Kidney (tissue), 14 donors: ENCODE measurements around the gene PIK3R2. TPM values are rescaled to one million over a fixed set of nuclear protein-coding genes. Genes with fewer than 3 reads are reported as not detected.

Experiments used
- DNase-seq, 5 donors: peaks; one replicate each; pipeline ENCODE4 v3.0.0-alpha.2; 2013 to 2020
- FAIRE-seq: peaks from 2 replicates; lab custom pipeline; 2012; peaks lifted over from hg19 to GRCh38; lab: Jason Lieb, UNC
- H3K27ac ChIP-seq, 2 donors: one replicate each; pipeline ENCODE4 v1.7.0; 2013; ENCODE audit warnings: low read depth in 2 of 2, low read length in 2 of 2, inconsistent platforms in 1 of 2
- H3K27me3 ChIP-seq: one replicate; pipeline ENCODE4 v1.7.1; 2013; ENCODE audit warnings: low read length, inconsistent platforms; ENCODE audit not compliant: control insufficient read depth, insufficient read depth
- H3K36me3 ChIP-seq, 3 donors: one replicate each; pipeline versions ENCODE4 v1.7.0 to v1.7.1; 2013; ENCODE audit warnings: low read length in 3 of 3, control low read depth in 1 of 3, inconsistent platforms in 1 of 3; ENCODE audit not compliant: insufficient read depth in 3 of 3, control insufficient read depth in 2 of 3
- H3K4me1 ChIP-seq, 3 donors: one replicate each; pipeline versions ENCODE4 v1.7.0 to v1.7.1; 2013; ENCODE audit warnings: low read length in 3 of 3, inconsistent platforms in 1 of 3, low read depth in 1 of 3; ENCODE audit not compliant: control insufficient read depth in 2 of 3, insufficient read depth in 2 of 3
- H3K4me3 ChIP-seq, 3 donors: one replicate each; pipeline versions ENCODE4 v1.7.0 to v1.8.1; 2013; ENCODE audit warnings: low read length in 3 of 3, control low read depth in 1 of 3, inconsistent platforms in 1 of 3
- H3K9ac ChIP-seq, 3 donors: one replicate each; pipeline versions ENCODE4 v1.7.0 to v1.7.1; 2013; ENCODE audit warnings: low read length in 3 of 3, control low read depth in 1 of 3, inconsistent platforms in 1 of 3
- H3K9me3 ChIP-seq, 3 donors: one replicate each; pipeline versions ENCODE4 v1.7.0 to v1.7.1; 2013; ENCODE audit warnings: low read length in 3 of 3, control low read depth in 1 of 3, inconsistent platforms in 1 of 3; ENCODE audit not compliant: control insufficient read depth in 2 of 3, insufficient read depth in 1 of 3
- intact Hi-C: fragments of 100-400 bp; cut with DNase I; formaldehyde crosslinking; loops from one replicate; pipeline ENCODE4 v1.11.1; 2022
- polyA plus RNA-seq: library from polyadenylated mRNA; stranded (reverse); fragments of 350-450 nt; fragmentation: Illumina TruSeq; extraction: RNeasy Lipid Tissue Mini Kit (QIAGEN cat#74804); gene quantifications from one replicate; pipeline ENCODE4 v1.2.3, GENCODE V29; 2014; ENCODE audit warnings: low read depth, low replicate concordance; ENCODE audit not compliant: insufficient read depth
- total RNA-seq: library from RNA; stranded (reverse); fragmentation: NEBNext Ultra II Directional; extraction: Animal tissue kit (Norgen Biotek cat#: 25700); gene quantifications from one replicate; pipeline ENCODE4 v1.2.1, GENCODE V29; 2021
- TF ChIP-seq, protein P1 (sequence below): IDR thresholded peaks from 3 replicates; pipeline ENCODE4 v1.5.1; 2012; ENCODE audit warnings: mild to moderate bottlenecking, moderate library complexity, borderline replicate concordance; ENCODE audit not compliant: insufficient read depth; ENCODE audit errors: extremely low read depth
- donor health status: control.
- donor health status: control.
- donor health status: control.
- donor health status: control.
- donor health status: control.
- donor health status: DM: yes; HTN: yes; CAD: no.
- donor health status: Normal renal cell carcinoma (clear cell type).

PIK3R2 gene
- total and polyA plus RNA-seq, 2 donors from 2014 or later: 10.1 to 29.6 TPM

GRCh38 chr19:18122860-18123795 lies 29.8 kb upstream of the PIK3R2 start:
- H3K4me3 ChIP-seq: no peak overlapping the region
- H3K27ac ChIP-seq: peak overlapping the region in 1 of 2 donors; percentile 55
- no peaks in the 10 kb centered on the region for H3K27me3 ChIP-seq
- TF ChIP-seq, protein P1, sequence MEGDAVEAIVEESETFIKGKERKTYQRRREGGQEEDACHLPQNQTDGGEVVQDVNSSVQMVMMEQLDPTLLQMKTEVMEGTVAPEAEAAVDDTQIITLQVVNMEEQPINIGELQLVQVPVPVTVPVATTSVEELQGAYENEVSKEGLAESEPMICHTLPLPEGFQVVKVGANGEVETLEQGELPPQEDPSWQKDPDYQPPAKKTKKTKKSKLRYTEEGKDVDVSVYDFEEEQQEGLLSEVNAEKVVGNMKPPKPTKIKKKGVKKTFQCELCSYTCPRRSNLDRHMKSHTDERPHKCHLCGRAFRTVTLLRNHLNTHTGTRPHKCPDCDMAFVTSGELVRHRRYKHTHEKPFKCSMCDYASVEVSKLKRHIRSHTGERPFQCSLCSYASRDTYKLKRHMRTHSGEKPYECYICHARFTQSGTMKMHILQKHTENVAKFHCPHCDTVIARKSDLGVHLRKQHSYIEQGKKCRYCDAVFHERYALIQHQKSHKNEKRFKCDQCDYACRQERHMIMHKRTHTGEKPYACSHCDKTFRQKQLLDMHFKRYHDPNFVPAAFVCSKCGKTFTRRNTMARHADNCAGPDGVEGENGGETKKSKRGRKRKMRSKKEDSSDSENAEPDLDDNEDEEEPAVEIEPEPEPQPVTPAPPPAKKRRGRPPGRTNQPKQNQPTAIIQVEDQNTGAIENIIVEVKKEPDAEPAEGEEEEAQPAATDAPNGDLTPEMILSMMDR: no peak
- intact Hi-C loops: no loop called here
- FAIRE-seq (no peak), DNase-seq (peak in 1 of 5 donors; percentile 60)
- H3K4me1 ChIP-seq: peaks cover 0 to 7% (median 6%) of the 10 kb centered on the region in 3 donors
- peaks cover 0 to 12% (median 8%) of the 10 kb centered on the region in 3 donors for H3K36me3 ChIP-seq
- H3K9me3 ChIP-seq: no peaks in the 10 kb centered on the region
- H3K9ac ChIP-seq: no peak overlapping the region

GRCh38 chr19:18123819-18124218 lies 29.1 kb upstream of the PIK3R2 start:
- Histone ChIP-seq H3K36me3 (peaks cover 0 to 19% (median 14%) of the 10 kb centered on the region in 3 donors), H3K9ac (no peak overlapping the region), H3K4me1 (peaks cover 0 to under 1% (median 0%) of the 10 kb centered on the region in 3 donors), H3K27me3 (no peaks in the 10 kb centered on the region), H3K4me3 (no peak overlapping the region), H3K27ac (peak overlapping the region in 1 of 2 donors; percentile 54), H3K9me3 (no peaks in the 10 kb centered on the region)
- no peak for FAIRE-seq
- no peak for DNase-seq
- intact Hi-C loops: no loop called here
- TF ChIP-seq, protein P1: no peak

- no peaks in the 10 kb centered on the region for H3K27me3 ChIP-seq
- H3K9ac ChIP-seq: no peak overlapping the region
- no peaks in the 10 kb centered on the region for H3K4me1 ChIP-seq
- DNase-seq: no peak
- no peaks in the 10 kb centered on the region for H3K9me3 ChIP-seq
- TF ChIP-seq, protein P1: no peak
- H3K4me3 ChIP-seq: no peak overlapping the region
- no peak for FAIRE-seq
- no peak overlapping the region for H3K27ac ChIP-seq
- peaks cover 0 to 33% (median 29%) of the 10 kb centered on the region in 3 donors for H3K36me3 ChIP-seq
- intact Hi-C loops: no loop called here
Measured at GRCh38 chr19:18126097-18126496, 26.9 kb upstream of the PIK3R2 start.
